ENCODE results near the gene FDPS.

Gene FDPS

GRCh38 chr1:155339515-155340097, 30.9 kb downstream of the FDPS start:
- no peak for DNase-seq (ENCODE audit: insufficient read length, low spot score)
- no peak for FAIRE-seq

GRCh38 chr1:155342842-155343241, 34.2 kb downstream of the FDPS start:
- DNase-seq (ENCODE audit: insufficient read length, low spot score), result no peak

GRCh38 chr1:155352631-155353030, 44.0 kb downstream of the FDPS start:
- no peak for FAIRE-seq
- DNase-seq (ENCODE audit: insufficient read length, low spot score), result no peak

More at GRCh38 chr1:155342842-155343241, 34.2 kb downstream of the FDPS start:
- no peak for FAIRE-seq

GRCh38 chr1:155360051-155360450, 51.4 kb downstream of the FDPS start:
- FAIRE-seq (no peak), DNase-seq (ENCODE audit: insufficient read length, low spot score) (no peak)
